Measurements from ENCODE around the gene TSEN34.

DNA sequence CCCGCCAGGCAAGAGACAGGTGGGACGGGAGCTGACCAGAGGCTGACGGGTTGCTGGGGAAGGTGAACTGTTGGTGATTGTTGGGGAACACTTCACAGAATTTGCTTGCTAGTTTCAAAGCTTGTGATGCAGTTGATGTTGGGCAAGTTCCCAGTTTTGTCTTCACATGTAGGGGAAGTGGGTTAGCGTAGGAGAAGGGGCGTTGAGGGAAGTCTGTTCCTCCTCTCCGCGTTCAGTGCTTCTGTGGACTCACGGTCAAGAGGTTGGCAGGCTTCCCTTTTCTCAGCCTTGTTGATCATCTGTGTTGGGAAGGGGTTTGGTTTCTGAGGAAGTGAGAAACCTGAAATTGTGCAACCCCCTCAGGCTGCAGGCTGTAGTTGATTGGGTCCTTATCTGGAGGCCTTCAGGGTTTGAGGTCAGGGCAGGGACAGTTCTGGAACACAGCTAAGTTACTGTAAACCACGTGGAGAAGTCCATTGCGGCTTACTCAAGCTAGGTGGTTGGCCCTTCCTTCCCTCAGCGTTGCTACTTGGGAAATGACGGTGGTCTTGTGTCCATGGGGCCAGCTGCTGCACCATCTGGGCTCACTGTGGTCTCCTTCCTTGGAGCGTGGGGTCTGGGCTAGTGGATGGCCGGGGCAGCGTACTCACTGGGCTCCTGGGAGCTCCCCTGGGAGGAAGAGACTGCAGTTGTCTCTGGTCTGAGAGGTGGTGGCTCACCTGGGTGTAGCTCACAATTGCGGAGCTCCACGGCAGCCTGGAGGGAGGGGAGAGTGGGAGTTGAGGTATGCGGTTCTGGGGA is 17.1 kb downstream of the TSEN34 start:
- TF ChIP-seq POLR2A (IDR thresholded peaks at IDR 0.05) (no peak), POLR2AphosphoS5 (IDR thresholded peaks at IDR 0.05) (peak in 2 of 3 donors; percentile 61 to 76)
- TF ChIP-seq, protein P1, sequence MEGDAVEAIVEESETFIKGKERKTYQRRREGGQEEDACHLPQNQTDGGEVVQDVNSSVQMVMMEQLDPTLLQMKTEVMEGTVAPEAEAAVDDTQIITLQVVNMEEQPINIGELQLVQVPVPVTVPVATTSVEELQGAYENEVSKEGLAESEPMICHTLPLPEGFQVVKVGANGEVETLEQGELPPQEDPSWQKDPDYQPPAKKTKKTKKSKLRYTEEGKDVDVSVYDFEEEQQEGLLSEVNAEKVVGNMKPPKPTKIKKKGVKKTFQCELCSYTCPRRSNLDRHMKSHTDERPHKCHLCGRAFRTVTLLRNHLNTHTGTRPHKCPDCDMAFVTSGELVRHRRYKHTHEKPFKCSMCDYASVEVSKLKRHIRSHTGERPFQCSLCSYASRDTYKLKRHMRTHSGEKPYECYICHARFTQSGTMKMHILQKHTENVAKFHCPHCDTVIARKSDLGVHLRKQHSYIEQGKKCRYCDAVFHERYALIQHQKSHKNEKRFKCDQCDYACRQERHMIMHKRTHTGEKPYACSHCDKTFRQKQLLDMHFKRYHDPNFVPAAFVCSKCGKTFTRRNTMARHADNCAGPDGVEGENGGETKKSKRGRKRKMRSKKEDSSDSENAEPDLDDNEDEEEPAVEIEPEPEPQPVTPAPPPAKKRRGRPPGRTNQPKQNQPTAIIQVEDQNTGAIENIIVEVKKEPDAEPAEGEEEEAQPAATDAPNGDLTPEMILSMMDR (IDR thresholded peaks at IDR 0.05) = no peak

All from stomach (tissue), 4 donors.